ENCODE measurements around the gene MYO16. TPM values are rescaled to one million over a fixed set of nuclear protein-coding genes. Genes with fewer than 3 reads are reported as not detected.

MYO16 gene
- total and polyA plus RNA-seq, 2 experiments from 2014 or later = 0.13 to 0.23 TPM

GRCh38 chr13:109139346-109139745, 509.9 kb downstream of the MYO16 start:
- Histone ChIP-seq H3K36me3 (replicated peaks; ENCODE audit: insufficient read depth, low read depth) (no peaks in the 10 kb centered on the region), H3K27me3 (no peaks in the 10 kb centered on the region), H3K4me3 (no peak overlapping the region), H3K4me1 (ENCODE audit: insufficient read depth) (no peaks in the 10 kb centered on the region), H4K20me1 (ENCODE audit: insufficient read depth, poor library complexity, severe bottlenecking) (no peaks in the 10 kb centered on the region), H3K9me3 (ENCODE audit: low read depth) (no peaks in the 10 kb centered on the region), H2AFZ (no peak overlapping the region), H3K79me2 (no peaks in the 10 kb centered on the region), H3K4me2 (no peak overlapping the region), H3K27ac (no peak overlapping the region), H3K9me2 (replicated peaks; ENCODE audit: insufficient read depth) (no peaks in the 10 kb centered on the region)
- TF ChIP-seq CTCF (IDR thresholded peaks at IDR 0.05; ENCODE audit: poor library complexity) (no peak), EZH2phosphoT487 (IDR thresholded peaks at IDR 0.05; ENCODE audit: low read depth, severe bottlenecking, unreplicated experiment) (no peak), EZH2 (IDR thresholded peaks at IDR 0.05; ENCODE audit: borderline replicate concordance) (no peak)
- DNase-seq (ENCODE audit: low spot score) = no peak
- 95% methylated on average over 9 of the region's 9 CpGs for WGBS (ENCODE audit: low lambda C conversion rate, missing lambda C conversion rate)

- H3K4me1 ChIP-seq (ENCODE audit: insufficient read depth) = no peaks in the 10 kb centered on the region
- H3K27ac ChIP-seq = no peak overlapping the region
- no peak for DNase-seq (ENCODE audit: low spot score)
- H4K20me1 ChIP-seq (ENCODE audit: insufficient read depth, poor library complexity, severe bottlenecking) = no peaks in the 10 kb centered on the region
- 99% methylated on average over 22 of the region's 33 CpGs for WGBS (ENCODE audit: low lambda C conversion rate, missing lambda C conversion rate)
- H3K36me3 ChIP-seq (replicated peaks; ENCODE audit: insufficient read depth, low read depth) = no peaks in the 10 kb centered on the region
- no peak overlapping the region for H2AFZ ChIP-seq
- H3K9me3 ChIP-seq (ENCODE audit: low read depth) = no peaks in the 10 kb centered on the region
- no peaks in the 10 kb centered on the region for H3K27me3 ChIP-seq
- TF ChIP-seq CTCF (IDR thresholded peaks at IDR 0.05; ENCODE audit: poor library complexity) (no peak), EZH2phosphoT487 (IDR thresholded peaks at IDR 0.05; ENCODE audit: low read depth, severe bottlenecking, unreplicated experiment) (no peak), EZH2 (IDR thresholded peaks at IDR 0.05; ENCODE audit: borderline replicate concordance) (no peak)
- no peaks in the 10 kb centered on the region for H3K79me2 ChIP-seq
- H3K4me2 ChIP-seq = no peak overlapping the region
- no peaks in the 10 kb centered on the region for H3K9me2 ChIP-seq (replicated peaks; ENCODE audit: insufficient read depth)
- no peak overlapping the region for H3K4me3 ChIP-seq
Measured at GRCh38 chr13:109140054-109140453, 510.6 kb downstream of the MYO16 start.

GRCh38 chr13:109140479-109141349, 511.3 kb downstream of the MYO16 start:
- 97% methylated on average over 39 of the region's 97 CpGs for WGBS (ENCODE audit: low lambda C conversion rate, missing lambda C conversion rate)
- Histone ChIP-seq H3K27ac (no peak overlapping the region), H3K79me2 (no peaks in the 10 kb centered on the region), H3K36me3 (replicated peaks; ENCODE audit: insufficient read depth, low read depth) (no peaks in the 10 kb centered on the region), H3K4me1 (ENCODE audit: insufficient read depth) (no peaks in the 10 kb centered on the region), H3K4me3 (no peak overlapping the region), H4K20me1 (ENCODE audit: insufficient read depth, poor library complexity, severe bottlenecking) (no peaks in the 10 kb centered on the region), H3K27me3 (no peaks in the 10 kb centered on the region), H3K9me3 (ENCODE audit: low read depth) (no peaks in the 10 kb centered on the region), H2AFZ (no peak overlapping the region), H3K4me2 (no peak overlapping the region), H3K9me2 (replicated peaks; ENCODE audit: insufficient read depth) (no peaks in the 10 kb centered on the region)
- no peak for DNase-seq (ENCODE audit: low spot score)
- TF ChIP-seq CTCF (IDR thresholded peaks at IDR 0.05; ENCODE audit: poor library complexity) (no peak), EZH2 (IDR thresholded peaks at IDR 0.05; ENCODE audit: borderline replicate concordance) (no peak), EZH2phosphoT487 (IDR thresholded peaks at IDR 0.05; ENCODE audit: low read depth, severe bottlenecking, unreplicated experiment) (no peak)

Measured in hepatocyte (in vitro differentiated cells).